Urinary bladder (tissue), 4 donors: Measurements from ENCODE around the gene SERPINA12. TPM values are rescaled to one million over a fixed set of nuclear protein-coding genes. Genes with fewer than 3 reads are reported as not detected.

ENCODE experiments used
- DNase-seq: peaks from one replicate; pipeline ENCODE4 v3.0.0-alpha.2; 2015; ENCODE audit errors: extremely low spot score
- H3K27ac ChIP-seq: one replicate; pipeline ENCODE4 v1.5.1; 2013; ENCODE audit warnings: low read depth, mild to moderate bottlenecking, moderate library complexity
- H3K36me3 ChIP-seq: one replicate; pipeline ENCODE4 v1.6.1; 2013; ENCODE audit warnings: mild to moderate bottlenecking, moderate library complexity; ENCODE audit not compliant: insufficient read depth
- H3K4me1 ChIP-seq: one replicate; pipeline ENCODE4 v1.6.1; 2013; ENCODE audit warnings: mild to moderate bottlenecking, moderate library complexity; ENCODE audit not compliant: insufficient read depth
- H3K4me3 ChIP-seq: one replicate; pipeline ENCODE4 v1.5.1; 2013; ENCODE audit warnings: low read depth, low read length
- WGBS: extraction: QIAGEN DNeasy Blood & Tissue Kit; methylation state at CpG from one replicate; pipeline ENCODE4 v1.1.7; 2013; 5-methylcytosine and 5-hydroxymethylcytosine counted together
- polyA plus RNA-seq: library from polyadenylated mRNA; stranded (reverse); fragments of 200-250 nt; gene quantifications from one replicate; pipeline ENCODE4 v1.2.3, GENCODE V29; 2013
- total RNA-seq: library from RNA; depleted of rRNA; stranded (reverse); fragments of >200 nt; gene quantifications from one replicate; pipeline ENCODE4 v1.2.3, GENCODE V29; 2014
- donor health status: healthy with polysubstance abuse.
- donor health status: healthy.

Gene SERPINA12
- total and polyA plus RNA-seq, 2 donors, result not detected

- DNase-seq, result no peak
- no peaks in the 10 kb centered on the region for H3K36me3 ChIP-seq
- H3K4me1 ChIP-seq, result no peaks in the 10 kb centered on the region
- H3K27ac ChIP-seq, result no peak overlapping the region
- 86% methylated on average over 4 of the region's 4 CpGs for WGBS
- no peak overlapping the region for H3K4me3 ChIP-seq
These were observed 68.1 kb downstream of the SERPINA12 start for GRCh38 chr14:94441130-94441529.

GRCh38 chr14:94439453-94440057, 69.7 kb downstream of the SERPINA12 start:
- Histone ChIP-seq H3K4me1 (no peaks in the 10 kb centered on the region), H3K27ac (no peak overlapping the region), H3K36me3 (no peaks in the 10 kb centered on the region), H3K4me3 (no peak overlapping the region)
- no peak for DNase-seq
- 70% methylated on average over 5 of the region's 5 CpGs for WGBS

Other genes starting within 250 kb of the SERPINA12 start
- gene SERPINA10, start 216.2 kb downstream of the SERPINA12 start, total RNA-seq, result not detected
- gene SERPINA10, start 216.2 kb downstream of the SERPINA12 start, polyA plus RNA-seq, result 0.10 TPM
- not detected for gene SERPINA6, start 186.1 kb downstream of the SERPINA12 start, total RNA-seq
- gene SERPINA6, start 186.1 kb downstream of the SERPINA12 start, polyA plus RNA-seq, result 0.14 TPM
- not detected for gene SERPINA2, start 142.8 kb downstream of the SERPINA12 start, total RNA-seq
- not detected for gene SERPINA2, start 142.8 kb downstream of the SERPINA12 start, polyA plus RNA-seq
- 1.9 TPM for gene SERPINA1, start 120.9 kb downstream of the SERPINA12 start, total RNA-seq
- gene SERPINA1, start 120.9 kb downstream of the SERPINA12 start, polyA plus RNA-seq, result 51.8 TPM
- gene SERPINA11, start 56.7 kb downstream of the SERPINA12 start, total RNA-seq, result not detected
- gene SERPINA11, start 56.7 kb downstream of the SERPINA12 start, polyA plus RNA-seq, result 0.05 TPM
- gene SERPINA9, start 33.3 kb downstream of the SERPINA12 start, total RNA-seq, result not detected
- gene SERPINA9, start 33.3 kb downstream of the SERPINA12 start, polyA plus RNA-seq, result not detected
- not detected for gene SERPINA4, start 52.0 kb upstream of the SERPINA12 start, total RNA-seq
- not detected for gene SERPINA4, start 52.0 kb upstream of the SERPINA12 start, polyA plus RNA-seq
- gene SERPINA5, start 72.0 kb upstream of the SERPINA12 start, total RNA-seq, result 0.63 TPM
- 5.1 TPM for gene SERPINA5, start 72.0 kb upstream of the SERPINA12 start, polyA plus RNA-seq
- 3.5 TPM for gene SERPINA3, start 102.9 kb upstream of the SERPINA12 start, total RNA-seq
- 842 TPM for gene SERPINA3, start 102.9 kb upstream of the SERPINA12 start, polyA plus RNA-seq